ENCODE data around the gene JADE2.

- TF ChIP-seq CTCF (IDR thresholded peaks at IDR 0.05) (no peak), POLR2A (IDR thresholded peaks at IDR 0.05) (no peak)
Measured at GRCh38 chr5:134552301-134552700, 26.8 kb downstream of the JADE2 start.

Measured in stomach (tissue), 4 donors.